ENCODE results near the gene LRMDA. TPM values are rescaled to one million over a fixed set of nuclear protein-coding genes. Genes with fewer than 3 reads are reported as not detected.

The LRMDA gene
- total and polyA plus RNA-seq, 2 of the 4 experiments (the other 2 are of a cell fraction) = 0.07 TPM; not detected in 1

DNA sequence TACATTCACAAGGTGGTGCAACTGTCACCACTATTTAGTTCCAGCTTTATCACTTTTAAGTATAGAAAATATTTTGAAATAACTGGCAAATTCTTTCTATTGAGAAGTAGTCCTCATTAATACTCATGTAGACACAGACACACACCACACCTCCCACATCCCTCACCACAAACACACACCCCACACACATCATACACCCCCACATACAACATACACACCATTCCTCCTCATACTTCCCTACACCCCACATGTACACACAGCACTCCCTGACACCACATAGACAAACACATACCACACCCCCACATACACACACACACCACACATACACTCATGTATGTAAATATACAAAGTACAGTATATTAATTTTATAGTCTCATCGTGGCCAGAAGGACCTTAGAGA lies 178.8 kb downstream of the LRMDA start:
- no peak overlapping the region for H4K5ac ChIP-seq (ENCODE audit: low read depth, low read length)
- H2AK9ac ChIP-seq (replicated peaks; ENCODE audit: low read depth, low read length, poor library complexity) = no peak overlapping the region
- POLR2A ChIA-PET (ENCODE audit: unreplicated experiment) = no interaction called here
- H3K23ac ChIP-seq (ENCODE audit: low read depth, low read length) = no peak overlapping the region
- H3K79me1 ChIP-seq (ENCODE audit: low read depth in 1 of 2, low read length in 2 of 2) = no peaks in the 10 kb centered on the region
- CTCF ChIA-PET = no interaction called here
- no peak overlapping the region for H2AFZ ChIP-seq (replicated peaks; ENCODE audit: low read length, poor library complexity)
- H3K4me2 ChIP-seq (ENCODE audit: low read depth, low read length) = no peak overlapping the region
- H2BK15ac ChIP-seq (ENCODE audit: low read depth, low read length) = no peak overlapping the region
- H3K18ac ChIP-seq (ENCODE audit: low read depth, low read length) = no peak overlapping the region
- no peaks in the 10 kb centered on the region for H3K9me1 ChIP-seq (ENCODE audit: insufficient read depth, low read length)
- H2AK5ac ChIP-seq (ENCODE audit: low read depth, low read length) = no peak overlapping the region
- dilution Hi-C loops (cut with HindIII; ENCODE audit: low sequenced_read_pairs, unreplicated experiment) = no loop called here
- H2BK20ac ChIP-seq (ENCODE audit: low read depth, low read length) = no peak overlapping the region
- no peak for DNase-seq
- BruUV-seq (replicated peaks) = no TSS peak
- H3K27me3 ChIP-seq (ENCODE audit: control insufficient read depth, insufficient read depth, low read length) = peaks cover 10% of the 10 kb centered on the region; the same call in 1 of the 2 replicates
- H3K36me3 ChIP-seq (ENCODE audit: control insufficient read depth, insufficient read depth, low read length) = no peaks in the 10 kb centered on the region
- no peak overlapping the region for H2BK120ac ChIP-seq (ENCODE audit: low read depth, low read length)
- H3K4me1 ChIP-seq (ENCODE audit: control insufficient read depth, insufficient read depth, low read length) = no peaks in the 10 kb centered on the region
- ATAC-seq (ENCODE audit: low read depth) = no peak
- H3K14ac ChIP-seq (replicated peaks; ENCODE audit: low read depth, low read length) = no peak overlapping the region
- H3K4ac ChIP-seq (ENCODE audit: low read depth, low read length) = no peak overlapping the region
- intact Hi-C loops (cut with micrococcal nuclease) = no loop called here
- no peak overlapping the region for H3K9ac ChIP-seq (ENCODE audit: low read depth, low read length)
- TF ChIP-seq NFE2L2 (IDR thresholded peaks at IDR 0.05; ENCODE audit: low read depth, low read length) = no peak
- TF ChIP-seq, protein P1, sequence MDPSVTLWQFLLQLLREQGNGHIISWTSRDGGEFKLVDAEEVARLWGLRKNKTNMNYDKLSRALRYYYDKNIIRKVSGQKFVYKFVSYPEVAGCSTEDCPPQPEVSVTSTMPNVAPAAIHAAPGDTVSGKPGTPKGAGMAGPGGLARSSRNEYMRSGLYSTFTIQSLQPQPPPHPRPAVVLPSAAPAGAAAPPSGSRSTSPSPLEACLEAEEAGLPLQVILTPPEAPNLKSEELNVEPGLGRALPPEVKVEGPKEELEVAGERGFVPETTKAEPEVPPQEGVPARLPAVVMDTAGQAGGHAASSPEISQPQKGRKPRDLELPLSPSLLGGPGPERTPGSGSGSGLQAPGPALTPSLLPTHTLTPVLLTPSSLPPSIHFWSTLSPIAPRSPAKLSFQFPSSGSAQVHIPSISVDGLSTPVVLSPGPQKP (IDR thresholded peaks at IDR 0.05; ENCODE audit: borderline replicate concordance, low read depth, low read length) = no peak
- no peak for TF ChIP-seq FOS (IDR thresholded peaks at IDR 0.05; ENCODE audit: low read depth, low read length)
- TF ChIP-seq RFX5 (IDR thresholded peaks at IDR 0.05; ENCODE audit: low read depth, low read length) = no peak
- no peak for TF ChIP-seq MAZ (IDR thresholded peaks at IDR 0.05; ENCODE audit: borderline replicate concordance, low read depth, low read length)
- no peak for TF ChIP-seq MAFK (IDR thresholded peaks at IDR 0.05; ENCODE audit: low read depth, low read length)
- TF ChIP-seq POLR2A (IDR thresholded peaks at IDR 0.05; ENCODE audit: low read depth, low read length) = no peak
- no peak for TF ChIP-seq SMC3 (IDR thresholded peaks at IDR 0.05; ENCODE audit: low read depth, low read length)
- TF ChIP-seq, protein P2, sequence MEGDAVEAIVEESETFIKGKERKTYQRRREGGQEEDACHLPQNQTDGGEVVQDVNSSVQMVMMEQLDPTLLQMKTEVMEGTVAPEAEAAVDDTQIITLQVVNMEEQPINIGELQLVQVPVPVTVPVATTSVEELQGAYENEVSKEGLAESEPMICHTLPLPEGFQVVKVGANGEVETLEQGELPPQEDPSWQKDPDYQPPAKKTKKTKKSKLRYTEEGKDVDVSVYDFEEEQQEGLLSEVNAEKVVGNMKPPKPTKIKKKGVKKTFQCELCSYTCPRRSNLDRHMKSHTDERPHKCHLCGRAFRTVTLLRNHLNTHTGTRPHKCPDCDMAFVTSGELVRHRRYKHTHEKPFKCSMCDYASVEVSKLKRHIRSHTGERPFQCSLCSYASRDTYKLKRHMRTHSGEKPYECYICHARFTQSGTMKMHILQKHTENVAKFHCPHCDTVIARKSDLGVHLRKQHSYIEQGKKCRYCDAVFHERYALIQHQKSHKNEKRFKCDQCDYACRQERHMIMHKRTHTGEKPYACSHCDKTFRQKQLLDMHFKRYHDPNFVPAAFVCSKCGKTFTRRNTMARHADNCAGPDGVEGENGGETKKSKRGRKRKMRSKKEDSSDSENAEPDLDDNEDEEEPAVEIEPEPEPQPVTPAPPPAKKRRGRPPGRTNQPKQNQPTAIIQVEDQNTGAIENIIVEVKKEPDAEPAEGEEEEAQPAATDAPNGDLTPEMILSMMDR (conservative IDR thresholded peaks at IDR 0.05; ENCODE audit: low read depth, low read length) = no peak
- no peak for TF ChIP-seq BHLHE40 (IDR thresholded peaks at IDR 0.05; ENCODE audit: low read depth, low read length)
- TF ChIP-seq, protein P3, sequence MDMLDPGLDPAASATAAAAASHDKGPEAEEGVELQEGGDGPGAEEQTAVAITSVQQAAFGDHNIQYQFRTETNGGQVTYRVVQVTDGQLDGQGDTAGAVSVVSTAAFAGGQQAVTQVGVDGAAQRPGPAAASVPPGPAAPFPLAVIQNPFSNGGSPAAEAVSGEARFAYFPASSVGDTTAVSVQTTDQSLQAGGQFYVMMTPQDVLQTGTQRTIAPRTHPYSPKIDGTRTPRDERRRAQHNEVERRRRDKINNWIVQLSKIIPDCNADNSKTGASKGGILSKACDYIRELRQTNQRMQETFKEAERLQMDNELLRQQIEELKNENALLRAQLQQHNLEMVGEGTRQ (IDR thresholded peaks at IDR 0.05; ENCODE audit: low read depth, low read length) = no peak
- TF ChIP-seq CHD1 (IDR thresholded peaks at IDR 0.05; ENCODE audit: low read depth, low read length) = no peak
- no peak for TF ChIP-seq CEBPB (IDR thresholded peaks at IDR 0.05; ENCODE audit: low read depth, low read length)
- TF ChIP-seq MXI1 (IDR thresholded peaks at IDR 0.05; ENCODE audit: borderline replicate concordance, low read depth, low read length) = no peak
- no peak for TF ChIP-seq RAD21 (IDR thresholded peaks at IDR 0.05; ENCODE audit: low read length)
- no peak for TF ChIP-seq RCOR1 (IDR thresholded peaks at IDR 0.05; ENCODE audit: insufficient replicate concordance, low read length)
- H3K27ac ChIP-seq (ENCODE audit: insufficient read depth, low read length) = no peak overlapping the region
- no peak overlapping the region; the same call in 1 of the 2 replicates for H3K56ac ChIP-seq (ENCODE audit: extremely low read depth, insufficient read depth, low read length)
- in situ Hi-C loops (cut with MboI; ENCODE audit: low sequenced_read_pairs) = no loop called here
- H4K8ac ChIP-seq (ENCODE audit: low read depth in 2 of 2, low read length in 2 of 2) = no peak overlapping the region
- H3K9me3 ChIP-seq (ENCODE audit: control insufficient read depth, insufficient read depth, low read length) = no peaks in the 10 kb centered on the region
- no CpG with 5 or more reads among the region's 1 CpG for WGBS, 2 experiments (ENCODE audit: extremely low coverage in 2 of 2, insufficient read length in 1 of 2)
- H2BK5ac ChIP-seq (ENCODE audit: low read depth, low read length, poor library complexity, severe bottlenecking) = peak overlapping the region; percentile 67
- no peaks in the 10 kb centered on the region for H4K20me1 ChIP-seq (ENCODE audit: insufficient read depth, low read length)
- no peak overlapping the region for H4K91ac ChIP-seq (ENCODE audit: insufficient read depth, low read depth, low read length)
- no peak overlapping the region for H3K4me3 ChIP-seq (ENCODE audit: insufficient read depth, low read depth, low read length)

Measured in IMR-90 (cell line).